Measurements from ENCODE around the gene CUEDC2.
"Not testable (repeated sequence)": the region's sequence is repeated elsewhere in the genome, so short reads cannot be mapped to it uniquely, and the experiment has no call there.

CUEDC2 gene

DNA sequence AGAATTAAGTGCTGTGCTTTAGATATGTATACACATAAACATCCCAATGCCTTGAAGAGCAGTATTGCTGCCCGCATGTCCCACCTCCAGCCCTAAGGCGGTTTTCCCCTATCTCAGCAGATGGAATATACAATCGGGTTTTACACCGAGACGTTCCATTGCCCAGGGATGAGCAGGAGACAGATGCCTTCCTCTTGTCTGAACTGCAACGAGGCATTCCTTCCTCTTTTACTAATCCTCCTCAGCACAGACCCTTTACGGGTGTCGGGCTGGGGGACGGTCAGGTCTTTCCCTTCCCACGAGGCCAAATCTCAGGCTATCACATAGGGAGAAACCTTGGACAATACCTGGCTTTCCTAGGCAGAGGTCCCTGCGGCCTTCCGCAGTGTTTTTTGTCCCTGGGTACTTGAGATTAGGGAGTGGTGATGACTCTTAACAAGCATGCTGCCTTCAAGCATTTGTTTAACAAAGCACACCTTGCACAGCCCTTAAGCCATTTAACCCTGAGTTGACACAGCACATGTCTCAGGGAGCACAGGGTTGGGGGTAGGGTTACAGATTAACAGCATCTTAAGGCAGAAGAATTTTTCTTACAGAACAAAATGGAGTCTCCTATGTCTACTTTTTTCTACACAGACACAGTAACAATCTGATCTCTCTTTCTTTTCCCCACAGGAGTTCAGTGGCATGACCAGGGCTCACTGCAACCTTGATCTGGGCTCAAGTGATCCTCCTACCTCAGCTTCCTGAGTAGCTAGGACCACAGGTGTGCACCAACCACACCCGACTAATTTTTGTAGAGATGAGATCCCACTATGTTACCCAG is 22.5 kb upstream of the CUEDC2 start:
- DNase-seq (ENCODE audit: low read depth) = not testable (repeated sequence)

DNA sequence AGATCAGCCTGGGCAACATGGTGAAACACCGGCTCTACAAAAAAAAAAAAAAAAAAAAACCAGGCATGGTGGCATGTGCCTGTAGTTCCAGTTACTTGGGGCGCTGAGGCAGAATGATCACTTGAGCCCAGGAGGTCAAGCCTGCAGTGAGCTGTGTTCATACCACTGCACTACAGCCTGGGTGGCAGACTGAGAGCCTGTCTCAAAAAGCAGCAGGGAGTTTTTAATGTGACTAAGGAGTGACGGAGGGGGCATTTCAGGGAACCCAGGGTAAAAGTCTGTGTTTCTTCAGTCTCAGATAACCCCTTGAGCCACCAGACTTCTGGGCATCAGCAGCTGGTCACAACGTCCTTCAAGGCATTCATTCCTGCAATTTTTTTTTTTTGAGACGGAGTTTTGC is 21.1 kb upstream of the CUEDC2 start:
- DNase-seq (ENCODE audit: low read depth) = no peak

DNA sequence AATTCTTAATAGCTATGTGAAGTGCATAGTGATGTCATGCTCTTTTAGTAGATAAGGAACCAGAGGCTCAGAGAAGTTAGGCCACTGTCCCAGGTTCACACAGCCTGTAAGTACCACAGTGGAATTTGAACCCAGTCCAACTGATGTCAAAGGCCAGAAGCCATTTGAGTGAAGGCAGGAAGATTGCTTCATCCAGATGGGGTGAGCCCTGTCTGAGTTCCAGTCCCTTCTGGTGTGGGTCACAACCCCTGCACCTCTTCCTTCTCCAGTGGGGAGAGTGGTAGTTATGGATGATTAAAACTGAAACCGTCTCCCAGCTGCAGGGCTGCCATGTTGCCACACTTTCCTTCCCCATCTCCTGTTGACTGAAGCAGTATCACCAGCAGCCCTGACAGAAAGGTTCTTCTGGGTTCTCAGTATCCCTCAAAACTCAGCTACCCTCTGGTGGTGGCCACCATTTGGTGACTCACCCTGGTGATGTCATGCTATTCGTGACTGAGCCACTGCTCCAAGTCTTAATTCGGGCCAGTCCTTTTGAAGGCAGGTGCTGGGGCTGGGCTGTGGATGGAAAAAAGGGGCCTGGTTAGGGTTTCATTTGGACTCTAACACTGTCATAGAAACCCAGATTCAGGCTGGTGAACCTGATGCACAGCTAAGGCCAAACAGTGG is 20.4 kb upstream of the CUEDC2 start:
- DNase-seq (ENCODE audit: low read depth) = peak; percentile 53

DNA sequence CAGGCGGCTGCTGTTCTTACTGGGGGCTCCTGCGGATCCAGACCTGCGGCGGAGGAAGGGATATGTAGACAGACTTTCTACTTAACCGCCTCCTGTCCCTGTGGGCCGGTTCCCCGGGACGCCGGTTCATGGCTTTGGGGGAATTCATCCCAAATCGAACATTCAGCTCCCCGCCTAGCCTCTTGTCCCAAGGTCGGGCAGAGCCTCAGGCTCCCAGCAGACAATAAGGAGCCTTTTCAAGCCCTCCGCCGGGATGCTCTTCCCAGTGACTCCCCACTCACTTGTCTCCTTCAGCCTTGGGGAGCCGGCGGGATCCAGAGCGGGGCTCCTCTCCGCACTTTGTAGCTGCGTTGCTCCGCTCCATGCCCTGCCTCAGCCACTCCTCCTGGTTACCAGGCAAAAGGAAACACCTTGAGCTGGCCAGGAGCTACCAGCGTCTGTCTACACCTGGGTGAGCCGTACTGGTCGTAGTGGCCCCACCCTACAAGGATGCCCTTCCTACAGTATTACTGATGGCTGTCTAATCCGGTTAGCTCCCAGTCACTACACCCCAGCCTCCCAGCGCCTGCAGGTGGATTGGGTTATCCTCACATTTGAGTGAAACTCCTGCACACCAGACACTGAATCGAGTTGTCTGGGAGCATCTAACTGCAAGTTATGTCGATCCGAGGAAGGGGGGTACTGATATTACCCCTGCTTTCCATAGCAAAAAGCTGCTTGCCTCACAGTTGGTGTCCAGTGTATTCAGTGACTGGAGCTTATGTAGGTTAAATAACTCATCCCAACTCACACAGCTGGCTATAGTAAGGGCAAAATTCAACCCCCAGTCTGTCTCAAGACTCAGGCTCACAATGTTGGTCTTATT is 19.0 kb upstream of the CUEDC2 start, which contains the start of gene C10orf95:
C10orf95 (minus strand) TSS at position 439 of the 865 bp plus-strand sequence. CDS start 450 bp downstream, outside the sequence.
- DNase-seq (ENCODE audit: low read depth) = no peak

DNA sequence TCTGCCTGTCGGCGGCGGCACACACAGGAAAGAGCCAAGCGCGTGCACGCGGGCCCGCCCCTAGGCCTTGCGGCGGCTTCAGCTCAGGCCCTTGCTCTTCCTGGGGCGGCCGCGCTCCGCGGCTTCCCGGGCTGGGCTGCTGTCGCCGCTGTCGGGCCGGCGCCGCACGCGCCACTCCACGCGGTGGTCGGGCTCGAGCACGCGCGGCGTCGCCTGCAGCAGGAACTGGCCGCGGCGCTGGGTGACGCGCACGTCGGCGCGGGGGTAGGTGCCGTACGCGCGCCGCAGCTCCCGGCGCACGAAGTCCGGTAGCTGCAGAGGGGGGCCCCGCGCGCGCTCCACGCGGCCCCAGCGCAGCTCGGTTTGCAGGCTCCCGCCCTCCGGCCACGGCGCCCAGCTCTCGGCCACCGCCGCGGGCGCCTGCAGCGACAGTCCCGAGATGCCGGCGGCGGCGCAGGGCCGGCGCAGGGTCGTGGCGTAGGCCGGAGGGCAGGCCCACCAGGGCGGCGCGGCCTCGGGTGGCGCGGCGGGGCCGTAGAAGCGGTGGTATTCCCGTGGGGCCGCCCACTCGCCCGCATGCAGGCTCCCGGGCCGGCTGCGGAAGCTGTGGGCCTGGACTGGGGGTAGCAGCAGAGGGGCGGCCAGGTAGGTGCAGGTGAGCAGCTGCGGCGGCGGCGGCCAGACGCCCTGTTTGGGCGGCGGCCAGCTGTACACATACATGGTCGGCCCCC is 18.2 kb upstream of the CUEDC2 start:
- peak; percentile 43 for DNase-seq (ENCODE audit: low read depth)

DNA sequence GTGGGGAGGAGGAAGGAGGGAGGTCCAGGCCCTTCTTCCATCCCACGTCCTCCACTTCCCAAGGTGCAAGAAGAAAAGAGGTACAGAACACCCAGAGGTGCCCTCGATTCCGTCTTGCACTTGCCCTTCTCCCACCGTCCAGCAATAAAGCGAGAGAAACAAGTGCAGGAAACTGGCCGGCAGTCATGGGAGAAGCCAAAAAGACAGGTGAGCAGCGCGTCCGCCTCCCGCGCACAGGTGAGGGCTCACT is 17.7 kb upstream of the CUEDC2 start:
- DNase-seq (ENCODE audit: low read depth) = no peak

DNA sequence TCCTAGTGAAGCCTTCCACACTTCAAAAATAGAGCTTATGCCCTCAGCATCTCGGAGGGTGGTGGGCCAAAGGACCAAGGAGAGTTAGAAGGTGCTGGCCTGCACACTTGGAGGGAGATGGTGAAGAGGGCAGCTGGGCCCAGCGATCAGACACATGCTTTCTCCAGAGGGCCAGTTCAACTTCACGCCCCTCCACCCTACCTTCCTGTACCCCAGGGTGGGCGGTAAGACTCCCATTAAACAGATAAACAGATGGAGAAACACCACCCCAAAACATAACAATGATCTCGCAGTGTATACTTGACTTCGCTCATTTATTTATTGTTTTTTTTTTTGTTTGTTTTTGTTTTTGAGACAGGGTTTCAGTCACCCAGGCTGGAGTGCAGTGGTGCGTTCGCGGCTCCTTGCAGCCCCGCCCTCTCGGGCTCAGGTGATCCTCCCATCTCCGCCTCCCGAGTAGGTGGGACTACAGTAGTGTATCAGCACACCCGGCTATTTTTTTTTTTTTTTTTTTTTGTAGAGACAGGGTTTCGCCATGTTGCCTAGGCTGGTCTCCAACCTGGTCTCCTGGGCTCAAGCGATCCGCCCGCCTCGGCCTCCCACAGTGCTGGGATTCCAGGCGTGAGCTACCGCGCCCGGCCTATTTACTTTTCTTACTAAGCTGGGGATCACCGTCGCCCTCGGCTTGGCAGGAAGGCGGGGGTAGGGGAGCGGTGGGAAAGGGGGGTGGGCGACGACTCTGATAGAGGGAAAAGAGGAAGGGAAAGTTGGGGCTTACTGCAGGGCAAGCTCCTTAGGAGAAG is 17.1 kb upstream of the CUEDC2 start:
- peak; percentile 7 for DNase-seq (ENCODE audit: low read depth)

DNA sequence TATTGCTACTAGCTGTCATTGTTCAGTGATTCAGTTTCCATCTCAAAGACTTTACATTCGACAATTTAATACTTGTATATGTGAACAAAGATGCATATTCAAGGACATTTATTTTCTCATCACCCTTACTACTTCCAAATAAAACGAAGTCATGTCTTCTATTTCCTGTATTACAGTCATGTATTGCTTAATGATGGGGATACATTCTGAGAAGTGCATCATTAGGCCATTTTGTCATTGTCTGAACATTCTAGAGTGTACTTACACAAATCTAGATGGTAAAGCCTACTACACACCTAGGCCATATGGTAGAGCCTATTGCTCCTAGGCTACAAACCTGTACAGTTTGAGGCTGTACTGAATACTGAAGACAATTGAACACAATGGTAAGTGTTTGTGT is 12.5 kb upstream of the CUEDC2 start:
- DNase-seq (ENCODE audit: low read depth) = no peak

DNA sequence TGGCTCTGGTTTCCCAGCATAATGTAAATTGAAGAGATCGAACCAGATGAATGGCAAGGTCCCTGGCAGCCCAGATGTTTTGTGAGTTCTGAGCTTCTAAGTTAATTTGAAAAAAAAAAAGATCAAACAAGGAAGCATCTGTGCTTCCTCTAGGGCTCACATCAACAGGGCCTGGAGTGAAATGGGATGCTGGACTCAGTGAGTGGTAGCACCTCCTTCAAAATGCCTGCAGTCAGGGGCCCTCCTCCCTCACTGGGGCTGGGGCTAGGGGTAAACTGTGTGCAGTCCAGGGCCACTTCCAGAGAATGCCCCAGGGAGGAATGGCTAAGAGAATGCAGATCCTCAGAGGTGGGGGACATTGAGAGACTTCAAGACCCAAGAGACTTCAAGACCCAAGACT is 6.0 kb upstream of the CUEDC2 start:
- DNase-seq (ENCODE audit: low read depth) = no peak

DNA sequence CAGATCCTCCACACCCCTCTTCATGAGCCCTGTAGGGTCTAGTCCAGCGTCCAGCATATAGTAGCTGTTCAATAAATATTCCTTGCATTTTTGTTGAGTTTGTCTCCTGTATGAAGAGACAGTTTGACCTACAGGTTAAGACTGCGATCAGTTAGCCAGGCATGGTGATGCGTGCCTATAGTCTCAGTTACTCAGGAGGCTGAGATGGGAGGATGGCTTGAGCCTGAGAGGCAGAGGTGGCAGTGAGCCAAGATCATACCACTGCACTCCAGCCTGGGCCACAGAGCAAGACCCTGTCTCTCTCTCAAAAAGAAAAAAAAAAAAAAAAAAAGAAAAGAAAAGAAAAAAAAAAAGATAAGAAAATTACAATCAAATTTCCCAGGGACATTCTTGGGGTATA is 5.1 kb upstream of the CUEDC2 start:
- DNase-seq (ENCODE audit: low read depth) = no peak

DNA sequence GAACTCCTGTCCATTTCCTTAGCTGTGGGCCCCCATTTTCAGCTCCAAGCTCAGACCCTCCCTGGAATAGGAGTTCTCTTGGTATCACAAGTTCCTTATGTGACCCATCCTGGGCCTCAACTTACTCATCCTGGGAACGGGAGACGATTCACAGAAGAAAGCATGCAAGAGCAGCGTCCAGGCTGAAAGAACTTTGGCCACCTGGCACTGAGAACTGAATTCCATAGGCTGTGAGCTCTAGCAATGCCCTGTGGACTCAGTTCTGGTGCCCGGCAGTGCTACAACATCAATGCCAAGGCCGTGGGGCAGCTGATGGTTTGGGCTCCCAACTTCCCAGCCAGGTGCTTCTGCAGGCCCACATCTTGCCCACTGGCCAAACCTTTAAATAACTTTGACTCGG is 3.9 kb upstream of the CUEDC2 start:
- no peak for DNase-seq (ENCODE audit: low read depth)

DNA sequence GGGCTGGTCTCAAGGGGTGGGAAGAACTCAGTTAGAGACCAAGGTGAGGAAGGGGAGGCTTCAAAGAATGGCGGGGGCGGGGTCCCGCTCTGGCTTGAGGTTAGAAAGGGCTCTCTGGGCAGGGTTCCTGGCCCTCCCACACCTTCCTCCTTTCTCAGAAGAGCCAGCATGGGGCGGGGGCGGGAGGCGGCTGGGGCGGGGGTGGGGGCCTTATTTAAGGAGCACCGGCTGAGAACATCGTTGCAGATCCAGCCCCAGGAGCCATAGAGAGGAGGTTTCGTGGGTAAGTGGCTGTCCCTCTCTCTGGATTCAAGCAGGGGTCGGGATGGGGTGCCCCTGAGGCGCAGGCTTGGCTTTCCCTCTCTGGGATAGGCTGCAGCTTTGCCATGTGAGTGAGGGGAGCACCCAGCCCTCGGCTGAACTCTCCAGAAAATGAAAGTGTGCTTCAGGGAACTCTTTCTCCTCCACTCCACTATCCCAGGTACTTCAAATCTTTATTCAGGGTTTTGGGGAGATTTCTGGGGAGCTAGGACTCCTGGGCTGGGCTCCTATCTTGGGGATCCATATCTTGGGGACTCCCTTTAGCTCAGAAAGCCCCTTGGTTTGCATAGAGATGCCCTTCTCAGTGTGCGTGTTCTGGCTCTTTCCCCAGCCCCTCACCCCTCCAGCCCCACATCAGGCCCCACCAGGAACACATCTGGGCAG is 3.3 kb upstream of the CUEDC2 start:
- no peak for DNase-seq (ENCODE audit: low read depth)

DNA sequence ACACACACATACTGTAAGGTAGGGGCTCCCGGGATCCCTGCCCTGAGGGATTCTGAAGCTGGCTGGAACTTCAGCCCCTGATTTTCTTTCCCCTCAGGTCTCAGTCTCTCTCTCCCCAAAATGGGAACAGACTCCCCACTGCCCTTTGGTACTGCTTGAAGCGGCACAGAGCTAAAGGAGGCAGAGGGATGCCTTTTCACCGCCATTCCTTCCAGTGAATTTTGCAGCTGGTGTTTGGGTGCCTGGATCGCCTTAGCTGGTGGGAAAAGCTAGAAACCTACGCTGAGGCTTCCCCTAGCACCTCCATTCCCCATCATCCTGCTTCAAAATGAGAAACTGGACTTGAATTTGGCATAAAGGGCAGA is 2.7 kb upstream of the CUEDC2 start:
- no peak for DNase-seq (ENCODE audit: low read depth)

DNA sequence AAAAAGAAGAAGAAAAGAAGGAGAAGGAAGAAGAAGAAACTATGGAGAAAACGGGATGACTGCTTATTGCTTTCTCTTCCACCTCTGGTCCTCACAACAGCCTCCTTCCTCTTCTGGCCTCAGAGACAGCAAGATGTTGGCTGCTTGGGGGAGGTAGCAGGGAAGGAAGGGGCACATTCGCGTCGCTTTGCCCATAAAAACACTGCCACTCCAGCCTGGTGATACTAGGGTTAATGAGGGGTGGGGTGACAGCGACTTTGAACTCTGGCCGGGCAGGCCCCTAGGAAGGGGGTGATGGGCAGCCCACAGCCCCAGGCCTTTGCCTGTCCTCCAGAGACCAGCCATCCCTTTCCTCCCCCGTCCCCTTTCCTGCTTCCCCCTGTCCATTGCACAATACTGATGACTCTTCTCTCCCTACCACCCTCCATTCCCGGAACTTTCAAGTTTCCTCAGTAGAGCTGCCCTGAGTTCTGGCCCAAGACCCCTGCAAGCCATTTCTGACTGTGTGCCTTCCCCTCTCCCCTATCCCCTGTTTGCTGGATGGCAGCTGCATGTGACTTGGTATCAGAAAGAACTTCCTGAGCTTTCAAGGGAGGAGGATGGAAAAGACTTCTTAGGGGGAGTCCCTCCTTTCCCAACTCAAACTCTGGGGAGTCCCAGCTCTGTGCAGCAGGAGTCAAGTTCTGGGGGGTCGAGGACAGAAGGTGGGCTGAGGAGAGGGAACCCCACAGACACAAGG is 2.2 kb upstream of the CUEDC2 start:
- DNase-seq (ENCODE audit: low read depth) = no peak

DNA sequence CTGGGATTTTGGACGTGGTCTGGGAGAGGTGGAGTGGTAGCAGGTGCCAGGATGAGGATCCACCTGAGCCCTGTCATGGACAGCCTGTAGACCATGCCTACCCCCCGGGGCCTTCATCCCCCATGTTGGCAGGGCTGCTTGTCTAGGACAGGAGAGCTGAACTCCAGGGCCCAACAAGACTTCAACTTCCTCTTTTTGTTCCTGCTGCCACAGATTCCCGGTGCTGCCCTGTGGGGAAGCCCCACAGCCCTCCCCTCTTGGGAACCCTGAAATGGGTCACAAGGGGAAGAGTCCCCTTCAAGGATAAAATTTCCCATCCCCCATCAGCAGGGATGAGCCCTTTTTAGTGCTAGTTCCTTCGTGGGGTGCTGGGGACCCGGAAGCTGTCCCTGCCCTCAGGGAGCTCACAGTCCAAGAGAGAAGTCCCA is 1.3 kb upstream of the CUEDC2 start:
- no peak for DNase-seq (ENCODE audit: low read depth)

DNA sequence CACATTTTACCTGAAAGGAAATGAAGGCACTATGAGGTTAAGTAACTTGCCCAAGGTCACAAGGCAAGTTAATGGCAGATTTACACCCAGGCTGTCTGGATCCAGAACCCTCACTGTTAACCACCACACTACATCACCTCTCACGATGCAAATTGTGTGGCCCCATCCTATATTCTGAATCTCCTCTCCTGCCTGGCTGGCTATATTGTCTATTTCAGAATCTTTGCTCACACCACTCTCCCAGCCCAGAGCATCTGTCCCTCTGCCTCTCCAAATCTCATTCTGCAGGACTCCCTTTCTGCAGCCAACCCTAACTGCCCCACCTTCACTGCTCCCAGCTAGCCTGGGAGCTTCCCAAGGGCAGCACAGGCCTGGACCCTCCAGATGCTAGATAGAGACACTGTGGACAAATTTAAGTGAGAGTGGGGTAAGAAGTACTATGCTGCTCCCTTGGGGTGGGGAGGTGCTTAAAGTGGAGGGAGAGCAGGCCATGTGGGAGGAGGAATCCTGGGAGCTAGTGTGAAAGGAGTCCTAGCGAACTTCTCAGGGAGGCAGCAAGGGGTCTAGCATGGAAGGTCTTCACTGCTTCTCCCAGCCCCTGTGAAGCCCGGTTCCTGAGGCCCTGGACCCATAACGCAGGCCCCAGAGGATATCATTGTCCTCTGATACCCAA is 786 bp downstream of the CUEDC2 start:
- no peak for DNase-seq (ENCODE audit: low read depth)

DNA sequence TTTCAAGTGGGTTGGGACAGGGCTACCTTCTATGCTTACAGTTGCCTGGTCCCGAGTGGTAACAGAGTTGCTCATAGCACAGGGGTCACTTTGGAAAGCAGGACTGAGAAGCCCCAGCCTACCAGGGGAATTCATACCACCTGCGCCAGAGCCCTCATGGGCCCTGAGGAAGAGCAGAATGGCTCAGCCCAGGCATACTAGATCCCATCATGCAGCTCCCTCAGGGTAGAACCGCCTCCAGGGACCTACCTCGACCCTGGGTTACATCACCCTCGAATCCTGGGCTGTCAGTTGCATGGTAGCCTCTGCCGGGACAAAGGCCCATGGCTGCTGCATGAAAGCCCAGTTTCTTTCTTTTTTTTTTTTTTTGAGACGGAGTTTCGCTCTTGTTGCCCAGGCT is 2.9 kb downstream of the CUEDC2 start:
- no peak for DNase-seq (ENCODE audit: low read depth)

DNA sequence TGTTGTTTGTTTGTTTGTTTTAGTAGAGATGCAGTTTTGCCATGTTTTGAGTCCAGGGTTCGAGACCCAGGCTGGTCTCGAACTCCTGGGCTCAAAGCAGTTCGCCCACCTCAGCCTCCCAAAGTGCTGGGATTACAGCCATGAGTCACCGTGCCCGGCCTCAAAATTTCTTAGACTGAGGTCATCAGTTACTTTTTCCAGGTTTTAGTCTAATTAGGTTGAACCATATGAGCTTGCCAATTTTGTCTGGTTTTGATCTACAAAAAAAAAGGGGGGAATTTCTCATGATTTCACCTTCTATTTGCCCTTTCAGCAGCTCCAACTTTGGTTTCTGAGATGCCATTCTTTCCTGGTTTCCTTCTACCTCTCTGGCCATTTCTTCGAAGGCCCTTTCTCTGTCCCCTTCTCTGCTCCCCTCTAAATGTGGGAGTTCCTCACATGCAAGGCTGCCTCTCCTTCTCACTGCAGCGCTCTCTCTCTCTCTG is 5.5 kb downstream of the CUEDC2 start:
- no peak for DNase-seq (ENCODE audit: low read depth)

DNA sequence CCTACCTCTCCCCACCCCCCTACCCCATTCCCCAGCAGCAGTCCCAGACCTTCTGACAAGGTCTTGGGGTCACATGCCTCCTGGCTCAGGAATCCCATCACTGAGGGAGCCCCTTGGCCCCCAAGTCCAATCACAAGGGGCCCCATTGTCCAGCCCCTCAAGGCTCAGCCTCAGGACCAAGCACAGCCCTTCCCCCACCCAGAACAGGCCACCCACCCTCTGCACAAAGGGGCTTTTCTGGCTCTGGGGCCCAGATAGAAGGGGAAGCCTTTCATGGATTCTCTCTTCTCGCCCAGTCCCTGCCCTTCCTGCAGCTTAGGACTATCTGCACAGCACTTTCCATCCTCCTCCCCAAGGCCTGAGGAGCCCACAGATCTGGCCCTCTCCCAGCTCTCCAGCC is 6.9 kb downstream of the CUEDC2 start:
- no peak for DNase-seq (ENCODE audit: low read depth)

All from GM04504 (cell line).